ENCODE measurements around the gene ATP8B4. TPM values are rescaled to one million over a fixed set of nuclear protein-coding genes. Genes with fewer than 3 reads are reported as not detected.
"Not testable (repeated sequence)": the region's sequence is repeated elsewhere in the genome, so short reads cannot be mapped to it uniquely, and the experiment has no call there.

The ATP8B4 gene
- total RNA-seq, 2 donors from 2014 or later, result 8.3 to 55.7 TPM

GRCh38 chr15:49979705-49980382 lies 139.2 kb downstream of the ATP8B4 start:
- TF ChIP-seq POLR2A (IDR thresholded peaks at IDR 0.05), result no peak
- no peak for TF ChIP-seq CTCF (IDR thresholded peaks at IDR 0.05)
- no peak for TF ChIP-seq POLR2AphosphoS5 (IDR thresholded peaks at IDR 0.05)
- H3K27ac ChIP-seq, result no peak overlapping the region
- H3K36me3 ChIP-seq, result no peaks in the 10 kb centered on the region
- no peak for DNase-seq (ENCODE audit: low spot score)
- H3K9me3 ChIP-seq, result no peaks in the 10 kb centered on the region
- intact Hi-C loops (cut with DNase I), result no loop called here
- WGBS, result 82% methylated on average over 2 of the region's 2 CpGs
- no peaks in the 10 kb centered on the region for H3K27me3 ChIP-seq (replicated peaks; ENCODE audit: insufficient read depth)
- no peaks in the 10 kb centered on the region for H3K4me1 ChIP-seq (replicated peaks)
- no peak overlapping the region for H3K4me3 ChIP-seq

DNA sequence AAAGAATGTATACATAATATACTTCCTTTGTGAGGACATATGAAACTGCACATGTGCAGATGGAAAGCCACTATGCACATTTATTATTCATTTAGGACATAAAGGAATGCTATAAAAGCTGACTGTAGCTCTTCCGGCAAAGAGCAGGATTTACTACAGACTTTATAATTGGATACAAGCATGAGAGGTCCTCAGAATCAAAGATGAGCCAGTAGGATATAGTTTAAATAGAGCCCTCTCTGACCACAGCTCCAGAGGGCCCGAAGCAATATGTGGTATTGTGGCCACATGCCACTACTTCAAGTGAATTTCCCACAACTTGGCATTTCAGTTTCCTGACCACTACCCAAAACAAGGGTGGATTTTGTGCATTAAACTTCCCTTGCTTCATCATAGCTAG lies 140.9 kb downstream of the ATP8B4 start:
- DNase-seq (ENCODE audit: low spot score), result no peak
- TF ChIP-seq POLR2A (IDR thresholded peaks at IDR 0.05), result no peak
- no peak for TF ChIP-seq CTCF (IDR thresholded peaks at IDR 0.05)
- no peak for TF ChIP-seq POLR2AphosphoS5 (IDR thresholded peaks at IDR 0.05)
- no peaks in the 10 kb centered on the region for H3K36me3 ChIP-seq
- intact Hi-C loops (cut with DNase I), result no loop called here
- WGBS, result 36% methylated on average over 2 of the region's 2 CpGs
- H3K27ac ChIP-seq, result no peak overlapping the region
- no peaks in the 10 kb centered on the region for H3K4me1 ChIP-seq (replicated peaks)
- no peak overlapping the region for H3K4me3 ChIP-seq
- no peaks in the 10 kb centered on the region for H3K27me3 ChIP-seq (replicated peaks; ENCODE audit: insufficient read depth)
- H3K9me3 ChIP-seq, result no peaks in the 10 kb centered on the region

DNA sequence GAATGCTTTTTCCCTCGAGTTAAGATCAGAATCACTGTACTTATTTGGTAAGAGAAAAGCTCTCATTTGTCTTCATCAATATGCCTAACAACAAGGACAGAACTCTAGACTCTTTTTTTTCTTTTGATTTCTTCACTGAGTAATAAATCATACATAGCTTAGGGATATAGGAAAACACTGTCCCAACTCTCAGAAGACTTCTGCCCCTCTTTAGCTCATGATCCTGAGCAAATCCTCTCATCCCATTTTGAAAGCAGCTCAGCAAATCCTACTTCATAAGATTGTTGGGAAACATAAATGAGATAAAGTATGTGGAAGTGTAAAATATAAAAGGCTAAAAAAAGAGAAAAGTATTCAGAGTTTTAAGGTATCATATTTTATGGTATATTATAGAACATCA lies 141.7 kb downstream of the ATP8B4 start:
- Histone ChIP-seq H3K9me3 (no peaks in the 10 kb centered on the region), H3K27ac (no peak overlapping the region), H3K36me3 (no peaks in the 10 kb centered on the region), H3K27me3 (replicated peaks; ENCODE audit: insufficient read depth) (no peaks in the 10 kb centered on the region), H3K4me3 (no peak overlapping the region), H3K4me1 (replicated peaks) (no peaks in the 10 kb centered on the region)
- intact Hi-C loops (cut with DNase I), result no loop called here
- 23% methylated on average over 1 of the region's 1 CpG for WGBS
- TF ChIP-seq POLR2A (IDR thresholded peaks at IDR 0.05) (no peak), CTCF (IDR thresholded peaks at IDR 0.05) (no peak), POLR2AphosphoS5 (IDR thresholded peaks at IDR 0.05) (no peak)
- DNase-seq (ENCODE audit: low spot score), result no peak

GRCh38 chr15:49964551-49964950 lies 154.5 kb downstream of the ATP8B4 start:
- WGBS, result 90% methylated on average over 1 of the region's 1 CpG
- no peak for TF ChIP-seq POLR2A (IDR thresholded peaks at IDR 0.05)
- TF ChIP-seq CTCF (IDR thresholded peaks at IDR 0.05), result no peak
- TF ChIP-seq POLR2AphosphoS5 (IDR thresholded peaks at IDR 0.05), result no peak
- no peaks in the 10 kb centered on the region for H3K36me3 ChIP-seq
- no peak for DNase-seq (ENCODE audit: low spot score)
- no peaks in the 10 kb centered on the region for H3K27me3 ChIP-seq (replicated peaks; ENCODE audit: insufficient read depth)
- H3K4me3 ChIP-seq, result no peak overlapping the region
- no peaks in the 10 kb centered on the region for H3K9me3 ChIP-seq
- intact Hi-C loops (cut with DNase I), result no loop called here
- no peaks in the 10 kb centered on the region for H3K4me1 ChIP-seq (replicated peaks)
- H3K27ac ChIP-seq, result no peak overlapping the region

- no peak for TF ChIP-seq POLR2AphosphoS5 (IDR thresholded peaks at IDR 0.05)
- DNase-seq (ENCODE audit: low spot score), result no peak
- intact Hi-C loops (cut with DNase I), result no loop called here
- no peak overlapping the region for H3K4me3 ChIP-seq
- H3K9me3 ChIP-seq, result no peaks in the 10 kb centered on the region
- no peaks in the 10 kb centered on the region for H3K27me3 ChIP-seq (replicated peaks; ENCODE audit: insufficient read depth)
- H3K4me1 ChIP-seq (replicated peaks), result no peaks in the 10 kb centered on the region
- no peak overlapping the region for H3K27ac ChIP-seq
- no peaks in the 10 kb centered on the region for H3K36me3 ChIP-seq
Observed at GRCh38 chr15:49964061-49964460, 155.0 kb downstream of the ATP8B4 start.

DNA sequence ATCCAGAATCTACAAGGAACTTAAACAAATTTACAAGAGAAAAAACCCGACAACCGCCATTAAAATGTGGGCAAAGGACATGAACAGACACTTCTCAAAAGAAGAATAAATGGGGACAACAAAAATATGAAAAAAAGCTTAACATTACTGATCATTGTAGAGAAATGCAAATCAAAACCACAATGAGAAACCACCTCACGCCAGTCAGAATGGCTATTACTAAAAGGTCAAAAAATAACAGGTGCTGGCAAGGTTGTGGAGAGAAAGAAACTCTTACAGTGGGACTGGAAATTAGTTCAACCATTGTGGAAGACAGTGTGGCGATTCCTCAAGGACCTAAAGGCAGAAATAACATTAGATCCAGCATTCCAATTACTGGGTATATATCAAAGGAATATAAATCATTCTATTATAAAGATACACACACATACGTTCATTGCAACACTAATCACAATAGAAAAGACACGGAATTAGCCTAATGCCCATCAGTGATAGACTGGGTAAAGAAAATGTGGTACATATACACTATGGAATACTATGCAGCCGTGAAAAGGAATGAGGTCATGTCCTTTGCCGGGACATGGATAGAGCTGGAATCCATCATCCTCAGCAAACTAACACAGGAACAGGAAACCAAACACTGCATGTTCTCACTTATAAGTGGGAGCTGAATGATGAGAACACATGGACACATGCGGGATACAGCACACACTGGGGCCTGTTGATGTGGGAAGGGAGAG lies 155.8 kb downstream of the ATP8B4 start:
- DNase-seq (ENCODE audit: low spot score); H3K27me3 ChIP-seq (replicated peaks; ENCODE audit: insufficient read depth); intact Hi-C loops (cut with DNase I); H3K4me3 ChIP-seq; H3K9me3 ChIP-seq; H3K36me3 ChIP-seq; H3K27ac ChIP-seq; H3K4me1 ChIP-seq (replicated peaks): not testable (repeated sequence)
- 87% methylated on average over 9 of the region's 9 CpGs for WGBS

Measured in prostate gland (tissue), 2 donors.